ENCODE results near the gene CPA4. TPM values are rescaled to one million over a fixed set of nuclear protein-coding genes. Genes with fewer than 3 reads are reported as not detected.

The CPA4 gene
- total RNA-seq, 1 experiment from 2014 or later, result 3.1 TPM

DNA sequence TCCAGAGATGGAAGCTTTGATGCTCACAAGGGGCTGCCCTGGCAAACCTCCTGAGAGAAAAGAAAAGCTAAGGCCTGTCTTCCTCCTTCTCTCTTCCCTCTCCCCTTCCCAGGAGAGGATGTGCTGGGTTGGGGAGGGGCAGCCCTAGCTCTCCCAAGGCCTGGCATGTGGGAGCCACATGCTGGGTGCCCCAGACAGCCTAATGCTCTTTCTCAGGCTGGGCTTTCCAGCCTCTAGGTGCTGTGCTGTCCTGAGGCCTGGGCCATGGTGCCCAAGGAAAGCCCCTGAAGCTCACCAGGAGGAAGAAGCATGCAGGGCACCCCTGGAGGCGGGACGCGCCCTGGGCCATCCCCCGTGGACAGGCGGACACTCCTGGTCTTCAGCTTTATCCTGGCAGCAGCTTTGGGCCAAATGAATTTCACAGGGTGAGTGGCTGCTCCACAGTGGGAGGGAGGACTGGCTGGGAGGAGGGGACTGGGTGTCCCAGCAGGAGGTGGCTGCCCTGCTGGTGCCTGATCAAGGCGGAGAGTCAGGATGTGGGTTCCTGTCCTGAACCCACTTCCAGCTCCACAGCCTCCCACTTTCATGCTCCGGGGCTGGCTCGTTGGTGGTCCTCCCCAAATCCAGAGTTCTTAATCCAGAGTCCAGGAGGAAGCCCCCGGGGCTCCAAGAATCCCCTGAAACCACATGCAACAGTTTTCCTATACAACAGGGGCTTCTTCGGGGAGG, 53.4 kb downstream of the CPA4 start:
- no peak overlapping the region for H3K27ac ChIP-seq (ENCODE audit: low read length)
- no peak overlapping the region for H3K4me3 ChIP-seq (ENCODE audit: low read depth in 2 of 2, low read length in 2 of 2)
- in situ Hi-C loops (cut with HindIII; ENCODE audit: low pct_unique_long_range_greater_than_20kb, low sequenced_read_pairs) (no loop called here), intact Hi-C loops (cut with micrococcal nuclease; ENCODE audit: unreplicated experiment) (no loop called here)
- no peaks in the 10 kb centered on the region for H3K4me1 ChIP-seq (ENCODE audit: control insufficient read depth, insufficient read depth, low read length)
- no peak for TF ChIP-seq POLR2AphosphoS5 (IDR thresholded peaks at IDR 0.05; ENCODE audit: low read depth, low read length)
- TF ChIP-seq SIN3A (IDR thresholded peaks at IDR 0.05; ENCODE audit: borderline replicate concordance, insufficient read depth, low read depth, low read length), result no peak
- TF ChIP-seq, protein P1, sequence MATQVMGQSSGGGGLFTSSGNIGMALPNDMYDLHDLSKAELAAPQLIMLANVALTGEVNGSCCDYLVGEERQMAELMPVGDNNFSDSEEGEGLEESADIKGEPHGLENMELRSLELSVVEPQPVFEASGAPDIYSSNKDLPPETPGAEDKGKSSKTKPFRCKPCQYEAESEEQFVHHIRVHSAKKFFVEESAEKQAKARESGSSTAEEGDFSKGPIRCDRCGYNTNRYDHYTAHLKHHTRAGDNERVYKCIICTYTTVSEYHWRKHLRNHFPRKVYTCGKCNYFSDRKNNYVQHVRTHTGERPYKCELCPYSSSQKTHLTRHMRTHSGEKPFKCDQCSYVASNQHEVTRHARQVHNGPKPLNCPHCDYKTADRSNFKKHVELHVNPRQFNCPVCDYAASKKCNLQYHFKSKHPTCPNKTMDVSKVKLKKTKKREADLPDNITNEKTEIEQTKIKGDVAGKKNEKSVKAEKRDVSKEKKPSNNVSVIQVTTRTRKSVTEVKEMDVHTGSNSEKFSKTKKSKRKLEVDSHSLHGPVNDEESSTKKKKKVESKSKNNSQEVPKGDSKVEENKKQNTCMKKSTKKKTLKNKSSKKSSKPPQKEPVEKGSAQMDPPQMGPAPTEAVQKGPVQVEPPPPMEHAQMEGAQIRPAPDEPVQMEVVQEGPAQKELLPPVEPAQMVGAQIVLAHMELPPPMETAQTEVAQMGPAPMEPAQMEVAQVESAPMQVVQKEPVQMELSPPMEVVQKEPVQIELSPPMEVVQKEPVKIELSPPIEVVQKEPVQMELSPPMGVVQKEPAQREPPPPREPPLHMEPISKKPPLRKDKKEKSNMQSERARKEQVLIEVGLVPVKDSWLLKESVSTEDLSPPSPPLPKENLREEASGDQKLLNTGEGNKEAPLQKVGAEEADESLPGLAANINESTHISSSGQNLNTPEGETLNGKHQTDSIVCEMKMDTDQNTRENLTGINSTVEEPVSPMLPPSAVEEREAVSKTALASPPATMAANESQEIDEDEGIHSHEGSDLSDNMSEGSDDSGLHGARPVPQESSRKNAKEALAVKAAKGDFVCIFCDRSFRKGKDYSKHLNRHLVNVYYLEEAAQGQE (IDR thresholded peaks at IDR 0.05; ENCODE audit: insufficient read depth in 1 of 2, low read depth in 2 of 2, low read length in 1 of 2), result no peak
- TF ChIP-seq TCF7L2 (IDR thresholded peaks at IDR 0.05; ENCODE audit: low read depth, low read length), result no peak
- TF ChIP-seq, protein P2, sequence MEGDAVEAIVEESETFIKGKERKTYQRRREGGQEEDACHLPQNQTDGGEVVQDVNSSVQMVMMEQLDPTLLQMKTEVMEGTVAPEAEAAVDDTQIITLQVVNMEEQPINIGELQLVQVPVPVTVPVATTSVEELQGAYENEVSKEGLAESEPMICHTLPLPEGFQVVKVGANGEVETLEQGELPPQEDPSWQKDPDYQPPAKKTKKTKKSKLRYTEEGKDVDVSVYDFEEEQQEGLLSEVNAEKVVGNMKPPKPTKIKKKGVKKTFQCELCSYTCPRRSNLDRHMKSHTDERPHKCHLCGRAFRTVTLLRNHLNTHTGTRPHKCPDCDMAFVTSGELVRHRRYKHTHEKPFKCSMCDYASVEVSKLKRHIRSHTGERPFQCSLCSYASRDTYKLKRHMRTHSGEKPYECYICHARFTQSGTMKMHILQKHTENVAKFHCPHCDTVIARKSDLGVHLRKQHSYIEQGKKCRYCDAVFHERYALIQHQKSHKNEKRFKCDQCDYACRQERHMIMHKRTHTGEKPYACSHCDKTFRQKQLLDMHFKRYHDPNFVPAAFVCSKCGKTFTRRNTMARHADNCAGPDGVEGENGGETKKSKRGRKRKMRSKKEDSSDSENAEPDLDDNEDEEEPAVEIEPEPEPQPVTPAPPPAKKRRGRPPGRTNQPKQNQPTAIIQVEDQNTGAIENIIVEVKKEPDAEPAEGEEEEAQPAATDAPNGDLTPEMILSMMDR (IDR thresholded peaks at IDR 0.05), result no peak
- no TSS peak for BruUV-seq (replicated peaks)
- POLR2A ChIA-PET, result no interaction called here
- H3K36me3 ChIP-seq (ENCODE audit: control insufficient read depth, insufficient read depth, low read length), result no peaks in the 10 kb centered on the region
- H3K9me3 ChIP-seq (ENCODE audit: control insufficient read depth, insufficient read depth, low read depth, low read length), result peaks cover 4% of the 10 kb centered on the region; the same call in 1 of the 2 replicates
- H3K27me3 ChIP-seq (ENCODE audit: control insufficient read depth, insufficient read depth, low read length), result no peaks in the 10 kb centered on the region
- ATAC-seq, result no peak
- no peak for DNase-seq (ENCODE audit: low read depth, low spot score)
- CTCF ChIA-PET, result no interaction called here

DNA sequence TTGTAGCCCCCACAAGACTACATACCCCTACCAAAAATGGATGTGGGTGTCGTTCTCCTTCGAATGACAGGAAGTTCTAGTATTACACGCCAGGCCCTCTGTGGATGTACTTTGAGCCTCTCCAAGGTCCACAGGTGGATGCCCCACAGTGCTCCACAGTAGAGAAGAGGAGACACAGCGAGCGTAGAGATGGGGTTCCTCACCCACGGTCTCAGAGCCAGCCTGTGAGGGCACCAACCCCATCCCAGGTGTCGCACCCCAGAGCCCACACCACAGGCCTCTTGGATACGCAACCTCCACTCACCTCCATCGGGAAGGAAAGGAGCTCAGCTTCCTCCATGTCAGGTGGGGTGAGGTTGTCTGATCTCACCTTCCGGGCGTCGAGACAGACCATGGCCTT, 54.0 kb downstream of the CPA4 start:
- H3K27ac ChIP-seq (ENCODE audit: low read length), result no peak overlapping the region
- no peaks in the 10 kb centered on the region for H3K36me3 ChIP-seq (ENCODE audit: control insufficient read depth, insufficient read depth, low read length)
- CTCF ChIA-PET, result no interaction called here
- H3K4me3 ChIP-seq (ENCODE audit: low read depth in 2 of 2, low read length in 2 of 2), result no peak overlapping the region
- DNase-seq (ENCODE audit: low read depth, low spot score) (no peak), ATAC-seq (no peak)
- H3K9me3 ChIP-seq (ENCODE audit: control insufficient read depth, insufficient read depth, low read depth, low read length), result no peaks in the 10 kb centered on the region
- TF ChIP-seq, protein P1 (IDR thresholded peaks at IDR 0.05; ENCODE audit: insufficient read depth in 1 of 2, low read depth in 2 of 2, low read length in 1 of 2), result no peak
- TF ChIP-seq TCF7L2 (IDR thresholded peaks at IDR 0.05; ENCODE audit: low read depth, low read length), result no peak
- TF ChIP-seq, protein P2 (IDR thresholded peaks at IDR 0.05), result no peak
- no peak for TF ChIP-seq SIN3A (IDR thresholded peaks at IDR 0.05; ENCODE audit: borderline replicate concordance, insufficient read depth, low read depth, low read length)
- no peak for TF ChIP-seq POLR2AphosphoS5 (IDR thresholded peaks at IDR 0.05; ENCODE audit: low read depth, low read length)
- no peaks in the 10 kb centered on the region for H3K27me3 ChIP-seq (ENCODE audit: control insufficient read depth, insufficient read depth, low read length)
- in situ Hi-C loops (cut with HindIII; ENCODE audit: low pct_unique_long_range_greater_than_20kb, low sequenced_read_pairs), result no loop called here
- POLR2A ChIA-PET, result no interaction called here
- H3K4me1 ChIP-seq (ENCODE audit: control insufficient read depth, insufficient read depth, low read length), result no peaks in the 10 kb centered on the region
- no TSS peak for BruUV-seq (replicated peaks)
- intact Hi-C loops (cut with micrococcal nuclease; ENCODE audit: unreplicated experiment), result no loop called here
